Globus pallidus (tissue), 1 donor: ENCODE data around the gene SEMA4G.
"Not testable (repeated sequence)": the region's sequence is repeated elsewhere in the genome, so short reads cannot be mapped to it uniquely, and the experiment has no call there.

ENCODE experiments used
- DNase-seq: peaks from one replicate; pipeline ENCODE4 v3.0.0-alpha.2; 2015; ENCODE audit warnings: low spot score

The SEMA4G gene

DNA sequence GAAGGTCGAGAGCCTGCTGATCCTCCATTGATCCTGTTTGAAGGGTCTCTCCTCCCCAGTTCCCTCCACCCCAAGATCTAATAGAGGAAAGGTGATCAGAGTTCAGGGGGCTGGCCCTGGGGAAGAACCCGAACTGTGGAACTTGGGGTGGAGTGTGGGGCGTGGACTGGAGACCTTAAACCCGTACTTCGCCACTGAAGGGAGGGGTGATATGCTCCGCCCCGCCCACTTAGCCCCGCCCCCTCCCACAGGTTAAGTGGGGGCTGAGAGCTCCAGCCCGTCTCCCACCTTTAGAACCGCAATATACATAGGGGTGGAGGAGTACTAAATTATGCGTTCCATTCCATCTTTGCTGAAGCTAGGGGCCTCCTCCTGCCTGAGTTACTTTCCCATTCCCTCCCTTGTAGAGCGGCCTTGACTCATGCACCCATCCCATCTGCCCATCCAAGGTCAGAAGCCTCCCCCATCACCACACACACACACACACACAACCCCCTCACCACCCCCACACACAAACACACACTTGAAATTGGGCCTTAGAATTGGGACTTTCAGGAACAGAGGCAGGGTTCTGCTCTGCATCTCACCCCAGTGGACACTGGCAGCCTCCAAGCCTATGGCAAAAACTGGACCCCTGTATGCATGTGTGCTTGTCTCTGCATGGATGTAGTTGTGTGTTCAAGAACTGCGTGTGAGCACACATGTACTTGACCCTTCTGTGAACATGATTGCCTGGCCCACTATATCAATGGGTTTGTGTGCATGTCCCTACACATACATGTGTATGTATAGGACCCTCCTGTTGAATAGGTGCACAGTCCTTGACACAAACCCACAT is 991 bp downstream of the SEMA4G start:
- DNase-seq, result no peak

DNA sequence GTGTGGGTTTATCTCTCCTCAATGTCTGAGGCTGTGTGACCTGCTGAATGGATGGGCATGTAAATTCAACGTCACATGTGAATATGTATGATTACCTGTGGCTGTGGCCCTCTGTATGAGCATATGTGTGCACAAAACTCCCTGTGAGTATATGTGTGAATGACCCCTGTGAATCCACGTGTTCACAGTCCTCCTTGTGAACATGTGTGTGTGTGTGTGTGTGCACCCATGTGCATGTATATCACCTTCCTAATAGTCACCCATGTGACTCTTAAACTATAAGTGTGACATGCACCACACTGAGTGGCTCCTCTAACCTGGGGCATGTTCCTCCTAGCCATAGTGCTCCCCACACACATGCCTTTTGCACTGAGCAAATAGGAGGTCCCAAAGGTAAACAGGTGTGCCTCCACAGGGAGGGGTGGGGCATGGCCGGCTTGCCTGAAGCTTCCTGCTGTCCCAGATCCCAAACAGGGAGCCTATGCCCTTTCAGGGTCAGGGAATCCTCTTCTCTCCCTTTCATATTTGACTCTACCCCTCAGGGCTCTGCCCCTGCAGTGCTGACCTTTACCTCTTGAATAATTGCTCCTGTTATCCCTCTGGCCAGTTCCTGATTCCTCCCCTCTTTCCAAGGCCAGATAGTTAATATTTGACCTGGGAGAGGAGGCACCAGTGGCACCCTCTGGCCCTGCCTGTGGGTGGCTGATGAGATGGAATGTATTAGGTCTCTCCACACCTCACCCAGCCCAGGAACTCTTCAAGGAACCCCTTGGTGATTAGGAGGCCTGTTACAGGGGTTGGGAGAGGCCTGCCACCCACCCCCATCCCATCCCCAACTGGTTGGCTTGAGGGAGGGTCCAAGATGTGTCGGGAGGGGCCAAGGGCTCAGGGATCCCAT is 1.9 kb downstream of the SEMA4G start:
- no peak for DNase-seq

DNA sequence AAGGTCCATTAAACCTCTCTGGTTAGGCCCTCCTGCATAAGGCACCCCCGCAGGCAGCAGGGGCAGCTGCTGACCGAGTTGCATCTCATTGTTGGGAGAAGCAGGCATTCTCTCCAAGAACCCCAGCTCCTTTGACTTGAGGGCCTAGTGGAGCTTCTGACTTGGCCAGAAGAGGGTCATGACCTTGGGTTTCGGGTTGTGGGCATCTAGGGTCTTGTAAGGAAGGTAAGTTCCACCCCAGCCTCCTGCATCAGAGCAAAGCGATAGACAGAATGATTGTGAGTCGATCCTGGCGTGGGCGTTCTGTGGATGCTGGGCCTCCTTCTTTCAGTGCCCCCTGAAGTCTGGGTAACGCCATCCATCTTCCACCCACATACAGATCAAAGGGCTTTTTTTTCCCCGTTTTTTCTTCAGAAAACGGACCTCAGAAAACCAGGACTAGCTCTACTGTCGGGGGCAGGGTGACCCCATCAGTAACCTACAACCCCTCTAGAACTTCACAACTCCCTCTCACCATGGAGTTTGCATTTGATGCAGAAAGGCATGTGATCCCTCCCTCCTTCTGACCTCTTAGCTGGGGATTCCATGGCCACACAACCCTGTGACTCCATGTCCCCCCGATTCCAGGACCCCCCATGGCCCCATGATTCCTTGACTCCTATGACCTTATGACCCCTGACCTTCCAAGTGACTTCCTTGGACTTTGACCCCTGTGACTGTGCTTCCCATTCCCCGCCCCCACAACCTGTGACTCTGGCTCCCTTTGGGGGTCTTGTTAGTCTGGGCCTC is 3.0 kb downstream of the SEMA4G start:
- DNase-seq, result no peak

DNA sequence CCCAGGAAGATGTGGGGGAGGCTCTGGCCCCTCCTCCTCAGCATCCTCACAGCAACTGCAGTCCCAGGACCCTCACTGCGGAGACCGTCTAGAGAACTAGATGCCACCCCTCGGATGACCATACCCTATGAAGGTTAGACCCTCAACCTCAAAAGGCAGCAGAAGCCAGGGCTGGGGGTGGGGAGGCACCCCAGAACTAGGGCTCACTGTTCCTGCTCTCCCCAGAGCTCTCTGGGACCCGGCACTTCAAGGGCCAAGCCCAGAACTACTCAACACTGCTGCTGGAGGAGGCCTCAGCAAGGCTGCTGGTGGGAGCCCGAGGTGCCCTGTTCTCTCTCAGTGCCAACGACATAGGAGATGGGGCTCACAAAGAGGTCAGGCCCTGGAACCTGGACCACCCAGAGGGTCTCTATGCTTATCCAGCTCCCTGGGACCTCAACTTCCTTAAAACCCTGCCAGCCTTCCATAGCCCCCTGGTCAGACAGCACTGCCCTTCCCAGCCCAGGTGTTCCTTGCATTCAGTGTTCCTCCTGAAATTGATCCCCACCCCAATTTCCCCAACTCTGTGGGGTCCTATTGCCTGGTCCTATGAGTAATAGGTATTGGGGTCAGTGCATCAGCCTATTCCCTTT is 3.7 kb downstream of the SEMA4G start:
- no peak for DNase-seq

DNA sequence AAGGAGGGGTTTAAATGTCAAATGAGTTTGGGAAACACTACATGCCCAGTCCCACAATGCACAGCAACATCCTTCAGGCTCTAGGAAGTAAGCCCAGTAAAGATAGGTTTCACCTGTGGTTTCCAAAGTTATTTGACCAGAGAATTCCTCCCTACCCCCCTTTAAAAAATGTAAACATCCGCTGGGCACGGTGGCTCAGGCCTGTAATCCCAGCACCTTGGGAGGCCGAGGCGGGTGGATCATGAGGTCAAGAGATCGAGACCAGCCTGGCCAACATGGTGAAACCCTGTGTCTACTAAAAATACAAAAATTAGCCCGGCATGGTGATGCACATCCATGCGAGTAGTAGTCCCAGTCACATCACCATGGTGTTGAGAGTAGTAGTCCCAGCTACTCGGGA is 6.1 kb downstream of the SEMA4G start:
- not testable (repeated sequence) for DNase-seq

DNA sequence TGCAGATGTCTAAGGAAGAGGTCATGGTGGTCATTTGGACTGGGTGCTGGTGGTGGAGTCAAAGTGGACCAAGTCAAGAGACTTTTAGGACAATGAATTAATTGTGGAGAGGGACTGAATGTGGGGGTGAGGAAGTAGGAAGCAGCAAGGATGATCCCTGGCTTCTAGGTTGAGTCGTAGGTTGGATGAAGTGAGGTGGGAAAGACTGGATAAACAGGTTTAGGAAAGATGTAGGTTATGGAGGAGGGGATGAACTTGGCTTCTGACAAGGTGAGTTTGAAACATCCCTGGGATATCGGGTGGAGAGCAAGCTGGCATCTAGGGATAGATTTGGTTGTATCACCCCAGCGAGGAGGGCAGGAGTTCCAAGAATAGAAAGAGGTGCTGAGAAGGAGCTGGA is 7.6 kb downstream of the SEMA4G start:
- DNase-seq, result no peak

DNA sequence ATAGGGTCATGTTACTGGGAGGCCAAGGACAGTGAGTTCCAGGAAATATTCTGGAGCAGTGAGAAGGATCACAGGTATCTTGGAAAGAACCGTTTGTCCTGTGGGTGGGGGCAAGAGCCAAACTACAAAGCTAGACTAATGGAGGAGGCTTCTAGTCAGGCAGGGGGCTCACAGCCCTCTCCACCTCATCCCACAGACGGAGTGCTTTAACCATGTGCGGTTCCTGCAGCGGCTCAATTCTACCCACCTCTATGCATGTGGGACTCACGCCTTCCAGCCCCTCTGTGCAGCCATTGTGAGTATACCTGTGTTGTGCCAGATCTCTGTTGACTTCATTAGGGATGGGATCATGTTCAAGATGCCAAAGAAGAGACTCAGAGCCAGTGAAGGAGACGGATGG is 8.1 kb downstream of the SEMA4G start:
- no peak for DNase-seq

DNA sequence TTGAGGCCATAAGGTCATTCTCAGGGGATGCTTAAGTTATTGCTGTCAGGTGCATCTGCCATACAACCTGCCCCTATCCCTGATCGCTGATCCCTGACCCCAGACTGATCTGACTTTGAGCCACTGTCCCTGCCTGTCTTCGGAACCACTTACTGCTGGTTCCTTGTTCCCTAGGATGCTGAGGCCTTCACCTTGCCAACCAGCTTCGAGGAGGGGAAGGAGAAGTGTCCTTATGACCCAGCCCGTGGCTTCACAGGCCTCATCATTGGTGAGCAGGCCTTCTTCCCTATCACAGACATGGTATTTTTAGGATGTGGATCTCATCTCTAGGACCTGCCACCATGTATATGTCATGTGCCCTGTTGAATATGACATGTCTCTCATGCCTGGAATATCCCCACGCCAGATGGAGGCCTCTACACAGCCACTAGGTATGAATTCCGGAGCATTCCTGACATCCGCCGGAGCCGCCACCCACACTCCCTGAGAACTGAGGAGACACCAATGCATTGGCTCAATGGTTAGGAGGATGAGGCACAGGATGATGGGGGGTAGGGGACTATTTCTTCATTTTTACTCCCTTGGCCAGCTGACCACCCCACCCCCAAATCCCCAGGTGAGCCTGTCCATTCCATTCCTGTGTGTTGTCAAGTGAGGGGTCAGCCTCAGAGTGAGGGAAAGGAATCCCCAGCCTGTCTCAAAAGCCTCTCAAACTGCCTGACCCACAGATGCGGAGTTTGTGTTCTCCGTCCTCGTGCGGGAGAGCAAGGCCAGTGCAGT is 9.0 kb downstream of the SEMA4G start:
- DNase-seq, result no peak

DNA sequence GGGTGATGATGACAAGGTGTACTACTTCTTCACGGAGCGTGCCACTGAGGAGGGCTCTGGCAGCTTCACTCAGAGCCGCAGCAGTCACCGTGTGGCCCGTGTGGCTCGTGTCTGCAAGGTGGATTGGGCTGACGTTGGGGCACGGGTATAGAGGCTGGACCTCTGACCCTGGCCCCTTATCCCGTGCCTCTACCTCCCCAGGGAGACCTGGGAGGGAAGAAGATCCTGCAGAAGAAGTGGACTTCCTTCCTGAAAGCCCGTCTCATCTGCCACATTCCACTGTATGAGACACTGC is 9.5 kb downstream of the SEMA4G start:
- no peak for DNase-seq

DNA sequence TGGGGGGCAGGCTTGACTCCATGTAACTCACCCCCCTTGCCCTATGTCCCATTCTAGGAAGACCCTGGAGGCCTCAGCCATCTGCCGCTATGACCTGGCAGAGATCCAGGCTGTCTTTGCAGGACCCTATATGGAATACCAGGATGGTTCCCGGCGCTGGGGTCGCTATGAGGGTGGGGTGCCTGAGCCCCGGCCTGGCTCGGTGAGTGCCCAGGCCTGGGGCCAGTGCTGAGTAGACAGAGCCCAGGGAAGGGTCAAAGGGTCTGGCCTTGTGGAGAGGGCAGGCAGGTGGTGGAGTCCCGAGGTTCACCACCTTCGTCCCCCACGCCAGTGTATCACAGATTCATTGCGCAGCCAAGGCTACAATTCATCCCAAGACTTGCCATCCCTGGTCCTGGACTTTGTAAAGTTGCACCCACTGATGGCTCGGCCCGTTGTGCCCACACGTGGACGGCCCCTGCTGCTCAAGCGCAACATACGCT is 10.5 kb downstream of the SEMA4G start:
- no peak for DNase-seq

DNA sequence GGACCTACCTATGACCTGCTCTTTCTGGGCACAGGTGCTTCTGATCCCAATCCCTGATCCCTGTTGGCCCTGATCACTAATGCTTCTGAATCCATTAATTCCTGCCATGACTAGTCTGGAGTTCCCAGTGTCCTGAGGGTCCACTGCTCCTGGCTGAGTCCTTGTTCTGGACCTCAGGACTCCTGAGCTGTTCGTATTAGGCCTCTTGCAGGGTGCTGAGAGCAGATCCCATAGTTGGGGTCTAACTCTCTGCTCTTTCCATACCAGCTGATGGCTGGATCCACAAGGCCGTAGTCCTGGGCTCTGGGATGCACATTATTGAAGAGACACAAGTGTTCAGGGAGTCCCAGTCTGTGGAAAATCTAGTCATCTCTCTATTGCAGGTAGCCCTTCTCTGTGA is 11.0 kb downstream of the SEMA4G start:
- DNase-seq, result no peak

DNA sequence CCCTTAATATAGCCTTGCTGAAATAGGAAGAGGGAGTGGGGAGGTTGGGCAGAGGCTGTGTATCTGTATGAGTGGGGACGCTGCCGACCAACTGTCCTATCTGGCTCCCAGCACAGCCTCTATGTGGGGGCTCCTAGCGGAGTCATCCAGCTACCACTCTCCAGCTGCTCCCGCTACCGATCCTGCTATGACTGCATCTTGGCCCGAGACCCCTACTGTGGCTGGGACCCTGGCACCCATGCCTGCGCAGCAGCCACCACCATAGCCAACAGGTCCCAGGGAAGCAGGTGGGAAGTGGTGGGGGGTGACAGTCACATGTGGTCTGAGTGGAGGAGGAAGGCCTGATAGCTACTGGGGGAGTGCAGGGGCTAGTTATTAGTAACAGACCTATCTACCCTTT is 11.4 kb downstream of the SEMA4G start:
- DNase-seq, result no peak

DNA sequence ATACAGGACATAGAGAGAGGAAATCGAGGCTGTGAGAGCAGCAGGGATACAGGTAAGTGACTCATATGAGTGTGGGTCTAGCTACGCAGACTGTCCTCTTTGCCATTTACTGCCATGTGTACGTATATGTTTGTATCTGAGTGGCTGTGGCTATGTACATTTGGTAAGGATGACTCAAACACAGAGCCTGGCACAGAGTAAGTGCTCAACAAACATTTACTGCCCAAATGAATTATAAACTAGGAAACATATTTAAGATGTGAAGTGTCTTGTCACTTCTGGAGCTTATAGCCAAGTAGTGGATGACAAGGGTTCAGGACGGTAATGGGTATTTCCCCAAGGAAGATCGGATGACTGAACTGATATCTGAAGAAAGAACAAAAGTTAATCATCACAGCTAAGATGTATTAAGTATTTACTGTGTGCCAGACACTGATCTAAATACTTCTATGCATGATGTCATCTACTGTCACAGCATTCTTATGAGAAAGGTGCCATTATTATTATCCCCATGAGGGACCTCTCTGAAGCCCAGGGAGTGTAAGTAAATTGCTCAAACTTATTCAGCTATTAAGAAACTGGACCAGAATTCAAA is 12.0 kb downstream of the SEMA4G start:
- no peak for DNase-seq

DNA sequence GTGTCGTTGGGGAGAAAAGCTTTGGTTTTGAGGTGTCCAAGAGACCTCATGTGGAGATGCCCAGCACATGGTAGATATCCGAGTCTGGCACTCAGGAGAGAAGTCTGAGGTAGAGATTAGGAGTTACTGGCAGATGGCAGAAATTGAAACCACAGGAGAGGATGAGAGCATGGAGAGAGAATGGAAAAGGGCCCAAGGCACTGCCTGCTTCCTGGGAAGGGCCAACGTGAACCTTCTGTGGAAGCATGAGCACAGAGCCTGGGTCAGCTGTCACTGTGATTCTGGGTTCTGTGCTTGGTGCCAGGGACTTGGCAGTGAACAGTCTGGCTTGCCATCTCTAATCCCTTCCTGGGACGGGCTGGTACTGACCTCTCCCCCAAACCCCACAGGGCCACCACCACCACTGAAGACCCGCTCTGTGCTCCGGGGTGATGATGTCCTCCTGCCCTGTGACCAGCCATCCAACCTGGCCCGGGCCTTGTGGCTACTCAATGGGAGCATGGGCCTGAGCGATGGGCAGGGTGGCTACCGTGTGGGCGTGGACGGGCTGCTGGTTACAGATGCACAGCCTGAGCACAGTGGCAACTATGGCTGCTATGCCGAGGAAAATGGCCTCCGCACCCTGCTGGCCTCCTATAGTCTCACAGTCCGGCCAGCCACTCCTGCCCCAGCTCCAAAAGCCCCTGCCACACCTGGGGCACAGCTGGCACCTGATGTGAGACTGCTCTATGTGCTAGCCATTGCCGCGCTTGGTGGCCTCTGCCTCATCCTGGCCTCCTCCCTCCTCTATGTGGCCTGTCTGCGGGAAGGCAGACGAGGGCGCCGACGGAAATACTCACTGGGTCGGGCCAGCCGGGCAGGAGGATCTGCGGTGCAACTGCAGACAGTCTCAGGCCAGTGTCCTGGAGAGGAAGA is 13.9 kb downstream of the SEMA4G start:
- DNase-seq, result peak; percentile 25

DNA sequence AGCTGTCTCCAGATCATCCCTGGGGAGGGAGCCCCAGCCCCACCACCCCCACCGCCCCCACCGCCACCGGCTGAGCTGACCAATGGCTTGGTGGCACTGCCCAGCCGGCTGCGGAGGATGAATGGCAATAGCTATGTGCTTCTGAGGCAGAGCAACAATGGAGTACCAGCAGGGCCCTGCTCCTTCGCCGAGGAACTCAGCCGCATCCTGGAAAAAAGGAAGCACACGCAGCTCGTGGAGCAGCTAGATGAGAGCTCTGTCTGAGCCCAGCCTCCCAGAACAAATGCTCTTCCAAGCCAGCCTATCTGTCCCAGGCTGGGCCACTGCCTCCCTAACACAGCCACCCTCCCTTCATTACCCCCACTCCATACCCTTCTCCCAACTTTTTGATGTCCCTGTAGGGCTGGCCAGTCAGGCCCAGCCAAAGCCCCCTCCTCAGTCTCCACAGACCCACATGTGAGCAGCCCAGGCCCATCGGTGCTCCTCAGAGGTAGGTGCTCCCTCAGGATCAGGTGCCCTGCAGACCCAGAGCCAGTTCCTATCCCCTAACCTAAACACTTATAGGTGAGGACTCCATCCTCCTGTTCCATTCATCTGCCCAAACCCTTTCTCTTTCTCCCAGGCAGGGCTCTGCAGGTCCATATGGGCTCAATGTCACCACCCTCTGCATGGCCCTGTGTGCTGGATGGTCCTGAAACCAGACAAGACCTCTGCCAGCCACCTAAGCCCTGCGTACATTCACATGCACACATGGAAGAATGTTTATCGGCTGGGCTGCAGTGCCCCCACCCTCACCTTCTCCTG is 14.8 kb downstream of the SEMA4G start:
- no peak for DNase-seq

DNA sequence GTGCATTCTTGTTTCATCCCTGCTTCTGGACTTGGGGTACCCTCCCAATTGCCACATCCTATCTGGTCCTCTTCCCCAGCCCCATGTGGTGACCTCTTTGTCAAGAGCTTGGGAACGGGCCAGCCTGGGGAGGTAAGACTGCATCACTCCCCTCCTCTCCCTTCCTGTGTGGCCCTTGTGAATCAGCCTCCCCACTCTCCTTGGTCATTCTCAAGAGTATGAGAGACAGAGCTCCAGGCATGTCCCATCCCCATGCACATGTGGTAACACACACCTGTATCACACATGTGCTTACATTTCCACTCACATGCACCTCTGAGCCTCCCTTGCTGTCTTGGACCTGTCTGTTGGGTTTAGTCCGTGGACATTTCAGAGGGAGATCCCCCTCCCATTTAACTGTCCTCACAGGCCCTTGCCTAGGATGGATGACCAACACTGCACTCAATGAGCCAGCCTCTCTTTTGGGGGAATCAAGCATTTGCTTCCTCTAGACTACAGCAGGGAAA is 15.4 kb downstream of the SEMA4G start:
- no peak for DNase-seq

DNA sequence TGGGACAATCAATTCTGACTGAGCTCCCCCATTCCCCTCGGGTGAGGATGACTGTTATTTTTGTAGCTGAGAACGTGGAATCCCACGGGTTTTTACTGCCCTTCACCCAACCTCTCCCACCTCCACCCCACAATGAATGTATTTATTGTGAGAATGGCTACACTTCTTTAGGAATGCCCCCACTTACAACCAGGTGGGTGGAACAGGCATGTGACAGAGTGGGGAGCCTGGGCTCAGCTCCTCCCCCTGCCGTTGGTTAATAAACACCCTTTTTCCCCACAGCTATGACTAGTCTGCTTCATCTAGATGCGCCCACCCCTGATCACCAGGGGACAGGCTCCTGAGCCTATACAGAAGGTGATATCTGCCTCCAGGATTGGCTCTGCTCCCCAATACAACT is 16.0 kb downstream of the SEMA4G start:
- DNase-seq, result no peak

DNA sequence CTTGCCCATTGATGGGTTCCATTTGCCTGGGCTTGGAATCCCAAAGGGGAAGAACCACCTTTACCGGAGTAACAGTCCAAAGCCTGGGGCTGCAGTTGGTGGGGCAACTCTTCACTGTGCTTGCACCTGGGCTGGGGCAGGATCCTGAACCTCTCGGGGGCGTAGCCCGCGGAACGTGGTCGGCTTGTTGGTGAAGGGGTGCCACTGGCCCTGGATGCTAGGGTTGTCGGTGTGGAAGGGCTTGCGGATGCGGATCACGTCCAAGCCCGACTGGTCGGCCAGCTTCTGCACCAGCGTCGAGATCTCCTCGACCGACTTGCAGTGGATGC is 17.3 kb downstream of the SEMA4G start:
- no peak for DNase-seq
